HG03442 (cell line): Measurements from ENCODE around the gene PNMT.

Experiments used
- ATAC-seq: cut with Tn5 transposase; IDR thresholded peaks from one replicate; pipeline ENCODE4 v1.9.1; 2021; ENCODE audit warnings: mild to moderate bottlenecking, moderate library complexity; ENCODE audit not compliant: unreplicated experiment

Gene PNMT

GRCh38 chr17:39667945-39668924 lies at the start of gene PNMT:
Gene PNMT (plus strand): TSS chr17:39668453. CDS start chr17:39668476, 23 bp downstream.
- ATAC-seq: no peak

GRCh38 chr17:39618956-39619785 lies 49.1 kb upstream of the PNMT start:
- no peak for ATAC-seq

- no peak for ATAC-seq
These were observed 48.5 kb upstream of the PNMT start for GRCh38 chr17:39619786-39620101.

GRCh38 chr17:39621523-39622379 lies 46.5 kb upstream of the PNMT start:
- peak; percentile 55 for ATAC-seq

GRCh38 chr17:39622380-39623006 lies 45.8 kb upstream of the PNMT start:
- peak; percentile 22 for ATAC-seq

- ATAC-seq: no peak
These were observed 44.8 kb upstream of the PNMT start for GRCh38 chr17:39623356-39623950.

- no peak for ATAC-seq
These were observed 43.9 kb upstream of the PNMT start for GRCh38 chr17:39624313-39624712.

- no peak for ATAC-seq
These were observed 43.0 kb upstream of the PNMT start for GRCh38 chr17:39625198-39625785.

- no peak for ATAC-seq
These were observed 41.8 kb upstream of the PNMT start, which contains the start of gene PPP1R1B for GRCh38 chr17:39626171-39627046. Gene PPP1R1B (plus strand): TSS chr17:39626952. CDS start chr17:39627393, 441 bp downstream.

- no peak for ATAC-seq
These were observed 41.1 kb upstream of the PNMT start for GRCh38 chr17:39627047-39627711.

GRCh38 chr17:39627712-39628516 lies 40.3 kb upstream of the PNMT start:
- ATAC-seq: no peak

GRCh38 chr17:39628655-39629493 lies 39.4 kb upstream of the PNMT start:
- no peak for ATAC-seq

GRCh38 chr17:39629494-39629880 lies 38.8 kb upstream of the PNMT start:
- ATAC-seq: no peak

- ATAC-seq: no peak
These were observed 38.4 kb upstream of the PNMT start for GRCh38 chr17:39629898-39630297.

GRCh38 chr17:39631403-39631802 lies 36.9 kb upstream of the PNMT start:
- no peak for ATAC-seq
